NCI-H345 (cell line): ENCODE measurements around the gene RCAN2.
A peak's percentile ranks its signal among the peaks of the same experiment; 100 is the strongest.

Source experiments
- DNase-seq: peaks from one replicate; lab custom pipeline; 2025; lab: John Stamatoyannopoulos, UW

The RCAN2 gene

GRCh38 chr6:46254331-46254730 lies 236.9 kb downstream of the RCAN2 start:
- no peak for DNase-seq

GRCh38 chr6:46251583-46252339 lies 239.5 kb downstream of the RCAN2 start:
- no peak for DNase-seq

GRCh38 chr6:46248143-46248542 lies 243.1 kb downstream of the RCAN2 start:
- DNase-seq = no peak

- DNase-seq = no peak
Observed at GRCh38 chr6:46246727-46247126, 244.5 kb downstream of the RCAN2 start.

GRCh38 chr6:46246081-46246480 lies 245.2 kb downstream of the RCAN2 start:
- no peak for DNase-seq

- no peak for DNase-seq
Observed at GRCh38 chr6:46244670-46245069, 246.6 kb downstream of the RCAN2 start.

- no peak for DNase-seq
Observed at GRCh38 chr6:46243754-46244153, 247.5 kb downstream of the RCAN2 start.

GRCh38 chr6:46242921-46243320 lies 248.3 kb downstream of the RCAN2 start:
- DNase-seq = no peak

GRCh38 chr6:46240866-46241565 lies 250.2 kb downstream of the RCAN2 start:
- DNase-seq = no peak

GRCh38 chr6:46236752-46237151 lies 254.5 kb downstream of the RCAN2 start:
- no peak for DNase-seq

GRCh38 chr6:46235242-46235641 lies 256.0 kb downstream of the RCAN2 start:
- no peak for DNase-seq

- no peak for DNase-seq
Observed at GRCh38 chr6:46234700-46235099, 256.5 kb downstream of the RCAN2 start.

GRCh38 chr6:46234156-46234556 lies 257.1 kb downstream of the RCAN2 start:
- no peak for DNase-seq

GRCh38 chr6:46233129-46233528 lies 258.1 kb downstream of the RCAN2 start:
- no peak for DNase-seq

GRCh38 chr6:46222286-46222685 lies 269.0 kb downstream of the RCAN2 start:
- DNase-seq = no peak

GRCh38 chr6:46221222-46221793 lies 269.9 kb downstream of the RCAN2 start:
- DNase-seq = peak; percentile 35

GRCh38 chr6:46220352-46221221 lies 270.7 kb downstream of the RCAN2 start:
- DNase-seq = no peak

GRCh38 chr6:46219661-46220060 lies 271.6 kb downstream of the RCAN2 start:
- no peak for DNase-seq

GRCh38 chr6:46218457-46218856 lies 272.8 kb downstream of the RCAN2 start:
- no peak for DNase-seq

GRCh38 chr6:46217671-46218131 lies 273.5 kb downstream of the RCAN2 start:
- no peak for DNase-seq

GRCh38 chr6:46216879-46217278 lies 274.4 kb downstream of the RCAN2 start:
- no peak for DNase-seq

GRCh38 chr6:46215777-46216176 lies 275.5 kb downstream of the RCAN2 start:
- no peak for DNase-seq
